Fibroblast of the conjunctiva (primary cell): ENCODE results near the gene NTN3.

ENCODE experiments used
- DNase-seq: peaks from one replicate; pipeline ENCODE4 v3.0.0-alpha.2; 2010; ENCODE audit warnings: low read depth

Gene NTN3

DNA sequence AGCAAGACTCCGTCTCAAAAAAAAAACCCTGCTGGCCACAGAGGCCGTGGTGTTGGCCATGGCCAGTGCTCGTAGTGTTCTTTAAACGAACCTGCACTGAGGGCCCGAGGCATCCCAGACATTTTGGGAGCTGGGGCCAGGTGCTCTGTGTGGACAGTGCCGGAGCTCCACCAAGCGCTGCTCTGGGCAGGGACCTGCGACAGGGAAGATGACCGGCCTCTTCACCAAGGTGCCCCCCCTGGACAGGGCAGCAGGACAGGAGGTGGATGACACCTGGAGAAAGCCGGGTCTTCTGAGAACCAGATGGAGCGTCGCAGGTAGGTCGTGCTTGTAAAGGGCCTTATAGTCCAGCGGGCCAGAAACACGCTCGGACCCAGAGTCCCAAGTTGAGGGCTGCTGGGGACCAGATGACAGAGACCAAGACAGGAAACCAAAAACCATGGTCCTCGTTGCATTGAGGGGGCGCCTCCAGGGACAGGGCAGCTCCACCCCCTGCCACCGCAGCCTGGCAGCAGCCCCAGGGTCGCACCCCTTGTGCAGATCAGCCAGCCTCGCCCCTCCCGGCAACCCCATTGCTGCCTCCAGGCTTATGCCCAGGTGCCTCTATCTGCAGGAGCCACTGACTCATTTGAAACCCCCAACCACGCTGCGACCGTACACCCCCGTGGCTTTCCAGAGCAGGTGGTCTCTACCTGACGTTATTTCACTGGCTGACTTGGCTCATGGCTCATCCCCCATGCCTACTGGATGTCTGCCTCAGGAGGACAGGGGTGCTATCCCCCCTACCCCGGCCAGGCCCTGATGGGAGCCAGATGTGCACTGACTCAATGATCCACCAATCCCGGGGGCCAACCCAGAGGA is 4.2 kb upstream of the NTN3 start:
- no peak for DNase-seq

DNA sequence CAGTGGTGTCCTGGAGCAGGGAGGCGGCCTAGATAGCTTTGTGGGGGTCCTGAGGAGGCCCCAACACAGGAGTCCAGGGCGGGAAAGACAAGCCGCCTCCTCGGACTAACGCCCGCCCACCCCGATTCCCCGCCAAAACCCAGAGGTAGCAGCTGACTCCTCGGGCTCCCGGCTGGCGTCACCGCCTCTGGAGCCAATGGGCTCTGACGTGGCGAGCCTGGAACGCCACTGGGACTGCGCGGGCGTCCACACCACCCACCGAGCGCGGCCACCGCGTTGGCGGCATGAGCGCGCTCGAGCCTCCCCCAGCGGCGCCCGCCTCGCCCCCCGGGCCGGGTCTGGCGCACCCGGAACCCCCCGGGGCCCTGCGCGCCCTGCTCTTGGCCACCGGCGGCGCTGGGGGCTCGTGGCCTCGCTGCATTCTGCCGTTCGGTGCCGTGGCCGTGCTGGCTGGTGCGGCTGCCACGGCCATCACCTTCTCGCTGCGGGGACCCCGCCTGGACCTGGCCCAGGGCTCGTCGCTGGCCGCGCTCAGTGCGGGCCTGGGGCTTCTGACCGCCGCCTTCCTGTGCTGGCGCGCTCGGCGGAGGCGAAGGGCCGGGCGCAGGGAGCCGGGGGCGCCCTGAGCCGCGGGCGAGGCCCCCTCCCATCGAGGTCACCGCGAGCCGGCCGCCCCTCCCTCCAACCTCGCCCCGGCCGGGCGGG is 3.4 kb upstream of the NTN3 start:
- peak; percentile 17 for DNase-seq

DNA sequence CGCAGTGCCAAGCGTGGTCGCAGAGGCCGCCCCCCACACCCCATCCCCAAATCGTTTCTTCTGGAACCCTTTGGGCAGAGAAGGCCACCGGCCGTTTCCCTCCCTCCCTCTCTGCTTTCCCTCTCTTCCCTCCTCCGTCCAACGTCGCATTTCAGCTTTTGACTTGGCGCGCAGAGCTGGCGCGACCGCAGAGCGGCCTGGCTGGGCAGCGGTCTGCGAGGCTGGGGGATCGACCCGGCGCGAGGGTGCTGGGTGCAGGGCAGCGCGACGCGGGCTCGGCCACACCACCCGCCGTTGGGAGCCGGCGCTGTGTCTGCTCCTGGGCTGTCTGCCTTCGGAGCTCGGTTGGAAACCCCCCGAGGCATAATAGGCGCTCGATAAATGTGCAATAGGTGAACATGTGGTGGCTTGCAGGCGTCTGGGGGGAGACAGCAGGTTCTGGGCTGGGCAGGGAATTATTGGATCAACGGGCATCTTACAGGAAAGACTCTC is 2.8 kb upstream of the NTN3 start:
- DNase-seq, result no peak

DNA sequence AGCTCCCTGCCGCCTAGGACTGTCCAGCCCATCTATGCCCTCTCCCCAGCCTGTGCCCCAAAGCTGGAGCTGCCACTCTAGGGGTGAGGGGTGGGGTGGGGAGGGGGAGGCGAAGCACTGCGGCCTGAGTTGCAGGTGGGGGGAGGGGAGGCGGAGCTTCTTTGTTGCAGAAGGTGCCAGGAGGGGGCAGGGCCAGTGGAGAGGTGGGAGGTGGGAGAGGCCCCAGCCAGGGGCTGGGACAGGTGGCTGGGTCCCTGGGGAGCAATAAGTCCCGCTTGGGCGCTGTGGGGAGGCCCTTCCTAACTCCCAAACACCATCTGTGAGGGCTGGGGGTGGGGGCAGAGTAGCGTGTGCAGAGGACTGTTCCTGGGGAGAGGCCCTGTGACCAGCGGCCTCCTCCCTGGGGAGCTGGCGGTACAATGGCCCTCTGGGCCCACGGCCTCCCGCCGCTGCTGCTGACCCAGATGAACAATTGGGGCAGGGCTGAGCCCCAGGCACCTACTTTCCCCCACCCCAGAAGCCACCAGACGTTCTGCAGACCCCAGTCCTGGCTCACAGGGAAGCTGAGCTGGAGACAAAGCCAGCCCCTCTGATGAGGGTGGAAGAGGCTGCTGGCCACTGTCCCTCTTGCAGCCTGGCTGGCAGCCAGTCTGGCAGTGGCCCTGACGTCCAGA is 2.2 kb upstream of the NTN3 start:
- DNase-seq, result no peak

DNA sequence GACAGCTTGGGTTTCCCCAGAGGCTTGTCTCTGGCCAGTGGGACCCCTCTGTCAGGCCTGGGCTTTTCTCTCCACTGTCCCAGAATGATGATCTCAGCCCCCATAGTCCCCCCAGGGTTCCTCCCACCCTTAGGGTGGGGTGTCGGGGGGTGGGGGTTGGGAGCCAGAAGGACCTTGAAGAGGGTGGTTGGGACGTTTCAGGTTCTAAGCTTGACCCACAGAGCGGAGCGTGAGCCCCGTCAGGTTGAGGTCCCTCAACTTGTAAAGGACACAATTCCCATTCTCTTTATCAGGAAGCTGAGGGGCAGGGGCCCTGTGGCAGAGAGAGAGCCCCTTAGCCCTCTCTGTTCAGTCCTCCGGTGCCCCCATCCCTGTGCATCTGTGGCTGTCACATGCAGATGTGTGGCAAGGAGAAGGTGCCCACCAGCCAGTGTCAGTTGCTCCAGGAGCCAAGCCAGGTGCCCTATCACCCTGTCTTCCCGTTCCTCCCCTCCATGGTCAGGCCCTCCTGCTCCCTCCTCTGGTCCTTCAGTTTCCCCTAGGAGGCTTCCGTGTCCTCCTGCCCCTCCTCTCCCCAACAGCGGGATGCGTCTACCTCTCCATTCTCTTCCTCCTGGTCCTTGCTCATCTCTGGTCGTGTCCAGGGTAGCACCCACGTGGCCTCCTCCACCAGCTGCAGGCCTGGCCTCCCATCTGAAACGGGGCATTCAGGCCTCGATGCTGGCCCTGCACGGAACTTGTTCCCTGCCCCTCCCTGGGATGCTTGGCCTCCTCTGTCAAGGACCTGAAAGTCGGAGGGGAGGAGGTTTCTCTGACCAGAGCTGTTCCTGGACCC is 1.5 kb upstream of the NTN3 start:
- no peak for DNase-seq

DNA sequence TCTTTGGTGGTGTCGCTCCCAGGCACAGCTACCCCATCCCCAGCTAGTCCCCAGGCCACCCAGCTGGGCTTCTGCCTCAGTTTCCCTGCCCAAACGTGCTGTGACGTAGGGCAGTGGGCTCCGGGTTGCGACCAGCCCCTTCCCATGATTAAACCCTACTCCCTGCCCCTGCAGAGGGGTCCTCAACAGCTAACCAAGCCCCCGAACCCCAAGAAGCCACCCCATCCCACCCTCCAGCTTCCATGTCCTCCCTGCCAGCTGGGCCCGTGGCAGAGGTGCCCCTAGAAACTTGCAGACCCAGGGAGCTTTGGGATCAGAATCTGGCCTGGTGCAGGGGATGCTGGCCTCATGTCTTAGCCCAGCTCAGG is 879 bp upstream of the NTN3 start:
- DNase-seq, result no peak

DNA sequence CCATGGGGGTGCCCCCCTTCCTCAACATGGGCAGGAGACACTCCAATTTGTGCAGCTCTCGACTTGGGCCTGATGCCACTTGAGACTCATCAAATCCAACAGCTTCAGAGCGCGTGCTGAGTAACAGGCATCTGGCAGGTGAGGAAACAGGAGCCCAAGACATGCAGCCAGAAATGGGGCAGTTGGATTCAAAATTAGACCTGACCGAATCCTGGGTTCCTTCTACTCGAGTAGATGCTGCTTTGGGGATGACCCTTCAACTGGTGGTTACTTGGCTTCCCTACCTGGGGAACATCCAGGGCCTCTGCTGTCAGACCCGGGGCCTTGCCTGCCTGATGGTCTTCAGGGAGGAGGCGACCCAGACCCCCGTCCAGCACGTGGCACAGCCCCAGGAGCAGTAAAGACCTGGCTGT is 488 bp upstream of the NTN3 start:
- DNase-seq, result no peak

DNA sequence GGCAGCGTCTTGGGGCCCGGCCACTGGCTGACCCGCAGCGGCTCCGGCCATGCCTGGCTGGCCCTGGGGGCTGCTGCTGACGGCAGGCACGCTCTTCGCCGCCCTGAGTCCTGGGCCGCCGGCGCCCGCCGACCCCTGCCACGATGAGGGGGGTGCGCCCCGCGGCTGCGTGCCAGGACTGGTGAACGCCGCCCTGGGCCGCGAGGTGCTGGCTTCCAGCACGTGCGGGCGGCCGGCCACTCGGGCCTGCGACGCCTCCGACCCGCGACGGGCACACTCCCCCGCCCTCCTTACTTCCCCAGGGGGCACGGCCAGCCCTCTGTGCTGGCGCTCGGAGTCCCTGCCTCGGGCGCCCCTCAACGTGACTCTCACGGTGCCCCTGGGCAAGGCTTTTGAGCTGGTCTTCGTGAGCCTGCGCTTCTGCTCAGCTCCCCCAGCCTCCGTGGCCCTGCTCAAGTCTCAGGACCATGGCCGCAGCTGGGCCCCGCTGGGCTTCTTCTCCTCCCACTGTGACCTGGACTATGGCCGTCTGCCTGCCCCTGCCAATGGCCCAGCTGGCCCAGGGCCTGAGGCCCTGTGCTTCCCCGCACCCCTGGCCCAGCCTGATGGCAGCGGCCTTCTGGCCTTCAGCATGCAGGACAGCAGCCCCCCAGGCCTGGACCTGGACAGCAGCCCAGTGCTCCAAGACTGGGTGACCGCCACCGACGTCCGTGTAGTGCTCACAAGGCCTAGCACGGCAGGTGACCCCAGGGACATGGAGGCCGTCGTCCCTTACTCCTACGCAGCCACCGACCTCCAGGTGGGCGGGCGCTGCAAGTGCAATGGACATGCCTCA is 773 bp downstream of the NTN3 start:
- DNase-seq, result no peak

DNA sequence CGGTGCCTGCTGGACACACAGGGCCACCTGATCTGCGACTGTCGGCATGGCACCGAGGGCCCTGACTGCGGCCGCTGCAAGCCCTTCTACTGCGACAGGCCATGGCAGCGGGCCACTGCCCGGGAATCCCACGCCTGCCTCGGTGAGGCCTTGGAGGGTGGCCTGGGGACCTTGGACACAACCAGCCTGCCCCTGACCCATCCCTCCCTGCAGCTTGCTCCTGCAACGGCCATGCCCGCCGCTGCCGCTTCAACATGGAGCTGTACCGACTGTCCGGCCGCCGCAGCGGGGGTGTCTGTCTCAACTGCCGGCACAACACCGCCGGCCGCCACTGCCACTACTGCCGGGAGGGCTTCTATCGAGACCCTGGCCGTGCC is 1.4 kb downstream of the NTN3 start:
- DNase-seq, result no peak

DNA sequence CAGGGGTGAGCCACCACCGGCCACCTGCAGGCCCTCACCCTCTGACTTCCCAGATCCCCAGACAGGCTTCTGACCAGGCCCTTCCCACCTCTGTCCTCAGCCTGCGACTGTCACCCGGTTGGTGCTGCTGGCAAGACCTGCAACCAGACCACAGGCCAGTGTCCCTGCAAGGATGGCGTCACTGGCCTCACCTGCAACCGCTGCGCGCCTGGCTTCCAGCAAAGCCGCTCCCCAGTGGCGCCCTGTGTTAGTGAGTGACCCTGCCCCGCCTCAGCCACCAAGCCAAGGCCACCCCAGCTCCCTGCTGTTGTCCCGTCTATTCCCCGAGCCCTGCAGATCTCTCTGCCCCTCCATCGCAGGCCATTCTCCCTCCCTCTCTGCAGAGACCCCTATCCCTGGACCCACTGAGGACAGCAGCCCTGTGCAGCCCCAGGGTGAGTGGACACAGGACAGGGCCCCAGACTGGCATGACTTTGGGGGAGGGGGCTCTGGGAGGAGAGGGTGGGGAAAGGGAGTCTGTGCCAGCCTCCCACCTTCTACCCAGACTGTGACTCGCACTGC is 1.9 kb downstream of the NTN3 start:
- no peak for DNase-seq

DNA sequence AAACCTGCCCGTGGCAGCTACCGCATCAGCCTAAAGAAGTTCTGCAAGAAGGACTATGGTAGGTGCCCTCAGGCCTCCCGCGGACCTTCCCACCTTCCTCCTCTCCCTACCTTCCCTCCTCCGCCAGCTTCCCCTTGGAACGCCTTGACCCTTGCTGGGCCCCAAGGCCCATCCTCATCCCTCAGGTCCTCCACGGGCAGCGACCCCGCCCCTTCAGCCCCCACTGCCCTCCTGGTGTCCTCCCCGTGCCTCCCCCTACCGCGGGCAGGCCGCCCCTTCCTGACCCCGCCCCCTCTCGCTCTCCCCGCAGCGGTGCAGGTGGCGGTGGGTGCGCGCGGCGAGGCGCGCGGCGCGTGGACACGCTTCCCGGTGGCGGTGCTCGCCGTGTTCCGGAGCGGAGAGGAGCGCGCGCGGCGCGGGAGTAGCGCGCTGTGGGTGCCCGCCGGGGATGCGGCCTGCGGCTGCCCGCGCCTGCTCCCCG is 2.4 kb downstream of the NTN3 start:
- DNase-seq, result no peak

DNA sequence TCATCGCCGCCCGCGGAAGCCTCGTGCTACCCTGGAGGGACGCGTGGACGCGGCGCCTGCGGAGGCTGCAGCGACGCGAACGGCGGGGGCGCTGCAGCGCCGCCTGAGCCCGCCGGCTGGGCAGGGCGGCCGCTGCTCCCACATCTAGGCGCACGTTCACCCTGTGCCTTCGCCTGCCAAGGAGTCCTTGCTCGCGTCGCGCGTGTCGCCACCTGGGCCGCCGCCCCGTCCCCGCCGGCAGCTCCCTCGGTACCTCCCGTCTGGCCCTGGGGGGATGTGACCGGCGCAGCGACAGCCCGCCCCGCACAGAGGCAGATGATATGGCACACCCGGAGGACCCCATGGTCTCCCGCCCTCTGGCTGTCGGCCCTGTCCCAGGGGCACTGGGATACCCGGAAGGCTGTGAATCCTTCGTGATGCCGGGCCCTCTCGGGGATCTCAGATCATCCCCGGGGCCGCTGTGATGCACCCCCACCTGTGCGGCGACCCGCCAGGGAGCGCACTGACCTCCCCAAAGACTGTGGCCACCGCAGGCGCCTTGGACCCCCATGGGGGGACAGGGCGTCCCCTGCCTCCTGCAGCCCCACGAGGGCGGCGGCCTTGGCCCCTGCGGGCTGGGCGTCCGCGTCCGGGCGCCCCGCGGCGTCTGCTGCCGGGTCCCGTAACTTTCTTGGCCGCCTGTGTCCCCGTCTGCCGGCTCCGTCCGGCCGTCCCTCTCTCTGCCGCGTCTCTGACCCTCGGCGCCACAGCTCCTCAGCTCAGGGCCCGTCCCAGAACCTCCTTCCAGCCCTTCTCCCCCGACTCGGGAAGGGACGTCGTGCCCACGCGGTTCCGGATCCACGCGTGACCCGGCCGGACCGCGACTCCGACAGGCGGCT is 3.1 kb downstream of the NTN3 start:
- DNase-seq, result no peak

DNA sequence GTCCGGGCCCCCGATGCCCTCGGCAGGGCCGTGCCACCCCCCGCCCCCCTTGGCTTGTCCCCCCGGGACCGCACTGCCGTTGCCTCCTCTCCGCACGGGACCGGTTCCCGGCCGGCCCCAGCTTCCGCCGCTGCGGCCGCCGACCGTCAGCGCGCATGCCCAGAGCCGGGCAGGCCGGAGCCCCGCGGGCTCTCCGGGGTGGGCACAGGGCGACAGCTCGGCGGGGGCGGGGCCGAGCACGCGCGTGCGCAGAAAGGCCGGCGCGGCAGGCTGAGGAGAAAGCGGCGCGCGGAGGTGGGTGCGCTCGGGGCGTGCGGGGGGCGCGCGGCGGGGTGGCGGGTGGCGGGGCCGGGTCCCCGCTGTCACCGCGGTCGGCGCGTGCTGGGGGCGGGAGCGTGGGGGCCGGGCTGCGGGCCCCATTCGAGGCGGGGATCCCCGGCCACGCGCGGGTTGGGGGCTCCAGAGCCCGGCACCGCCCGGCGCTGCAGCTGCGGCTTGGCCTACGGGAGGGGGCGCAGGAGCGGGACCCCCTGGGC is 3.8 kb downstream of the NTN3 start, which contains the start of gene TBC1D24:
Gene TBC1D24, plus strand, starts transcription at position 251 of the 536 bp plus-strand sequence. CDS start 21,022 bp downstream, outside the sequence.
- DNase-seq, result peak; percentile 67

DNA sequence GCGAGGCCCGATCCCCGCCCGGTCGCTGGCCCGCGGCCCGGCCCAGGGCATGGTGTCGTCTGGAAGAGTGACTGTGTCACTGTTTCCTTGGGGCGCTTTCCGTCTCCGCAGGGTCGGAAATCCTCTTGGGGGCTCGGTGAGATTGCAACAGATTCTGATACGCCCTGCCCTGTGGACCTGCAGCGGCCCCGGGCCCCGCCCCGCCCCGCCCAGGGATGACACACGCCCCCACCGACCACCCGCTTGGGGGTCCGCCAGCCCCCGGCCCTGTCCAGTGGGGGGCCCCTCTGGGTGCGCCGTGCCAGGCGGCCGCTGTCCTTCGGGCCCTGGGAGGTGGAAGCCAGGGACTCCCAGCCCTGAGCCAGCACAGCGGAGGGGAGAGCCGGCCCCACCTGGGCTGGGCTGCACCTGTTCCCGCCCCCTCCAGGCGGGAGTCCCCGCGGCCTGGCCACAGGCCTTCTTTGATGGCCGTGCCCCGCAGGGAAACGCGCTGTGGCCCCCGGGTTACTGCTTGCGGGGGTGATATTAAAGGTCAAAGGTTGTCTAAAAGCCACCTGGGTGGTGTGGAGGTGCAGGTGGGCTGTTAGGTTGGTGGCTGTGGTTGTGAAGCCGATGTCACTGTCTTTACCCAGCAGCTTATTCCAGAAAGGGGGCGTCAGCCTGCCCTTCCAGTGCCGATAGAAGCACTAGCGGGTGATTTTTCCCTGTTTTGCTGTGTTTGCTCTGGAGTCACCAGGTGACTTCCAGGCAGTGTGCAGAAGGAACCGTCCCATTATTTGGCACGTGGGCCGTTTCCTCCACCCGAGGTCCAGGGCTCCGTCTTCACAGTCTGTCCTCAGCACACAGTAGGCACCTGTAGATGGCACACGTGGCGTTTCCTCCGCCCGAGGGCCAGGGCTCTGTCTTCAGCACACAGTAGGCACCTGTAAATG is 4.6 kb downstream of the NTN3 start:
- no peak for DNase-seq

DNA sequence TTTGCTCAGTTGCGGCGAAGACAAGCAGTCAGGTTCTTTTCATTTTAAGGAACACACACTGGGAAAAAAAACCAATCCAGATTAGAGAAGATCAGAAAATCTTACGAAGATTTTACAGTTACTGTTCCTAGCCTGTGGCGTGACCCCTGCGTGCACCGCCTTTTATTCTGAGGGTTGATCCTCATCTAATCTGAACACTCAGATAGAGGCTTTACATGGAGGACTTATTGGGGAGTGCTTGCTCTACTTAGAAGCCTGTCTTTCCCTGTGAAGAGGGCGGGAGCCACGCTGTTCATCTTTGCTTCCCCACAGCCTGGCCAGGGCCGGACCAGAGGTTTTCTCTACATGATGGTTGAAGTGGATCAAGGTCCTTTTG is 5.2 kb downstream of the NTN3 start:
- no peak for DNase-seq

DNA sequence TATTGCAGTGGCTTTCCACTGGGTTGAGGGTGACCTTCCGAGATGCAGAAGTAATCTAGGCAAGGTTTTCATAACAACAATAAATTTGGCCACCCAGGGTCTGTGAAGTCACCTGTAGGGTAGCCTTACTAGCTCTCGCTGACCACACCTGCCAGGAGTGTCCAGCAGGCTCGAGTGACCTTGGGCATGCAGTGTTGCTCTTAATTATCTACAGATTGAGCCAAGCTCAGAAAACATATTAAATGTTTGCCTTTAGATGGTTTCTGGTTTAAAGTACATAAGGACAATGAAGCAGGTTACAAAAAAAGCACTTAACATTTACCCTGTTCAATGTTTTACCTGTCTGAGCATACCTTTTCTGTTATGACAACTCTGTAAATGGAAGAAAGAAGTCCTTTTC is 5.6 kb downstream of the NTN3 start:
- no peak for DNase-seq

DNA sequence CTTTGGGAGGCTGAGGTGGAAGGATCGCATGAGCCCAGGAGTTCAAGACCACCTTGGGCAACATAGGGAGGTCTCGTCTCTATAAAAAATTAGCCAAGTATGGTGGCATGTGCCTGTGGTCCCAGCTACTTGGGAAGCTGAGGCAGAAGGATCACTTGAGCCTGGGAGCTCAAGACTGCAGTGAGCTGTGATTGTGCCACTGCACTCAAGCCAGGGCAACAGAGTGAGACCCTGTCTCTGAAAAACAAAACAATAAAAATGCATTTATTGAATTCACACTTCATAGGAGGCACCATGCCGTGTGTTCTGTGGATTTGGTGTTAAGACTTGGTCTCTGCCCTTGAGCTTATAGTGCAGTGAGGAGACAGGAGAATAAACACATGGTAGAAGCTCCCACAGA is 6.2 kb downstream of the NTN3 start:
- no peak for DNase-seq

DNA sequence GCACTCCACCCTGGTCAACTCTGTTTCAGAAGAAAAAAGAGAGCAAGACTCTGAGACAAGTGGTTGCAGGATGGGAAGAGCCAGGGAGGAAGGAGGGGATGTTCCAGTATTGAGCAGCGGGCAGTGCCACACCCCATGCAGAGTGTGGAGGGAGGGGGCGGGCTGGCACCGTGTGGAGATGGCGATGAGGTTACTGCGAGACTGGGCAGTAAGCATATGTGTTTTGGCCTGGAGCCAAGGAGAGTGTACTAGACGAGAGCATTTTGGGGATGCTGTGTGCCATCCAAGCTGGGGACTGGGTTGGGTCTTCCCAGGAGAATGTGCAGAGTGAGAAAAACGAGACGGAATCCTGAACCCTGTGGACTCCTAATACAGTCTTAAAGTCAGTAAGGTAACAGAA is 7.2 kb downstream of the NTN3 start:
- no peak for DNase-seq
